GM15510 (cell line): ENCODE measurements around the gene CPED1.

Experiments used
- POLR2A ChIP-seq: IDR thresholded peaks from 3 replicates; pipeline ENCODE4 v1.6.1; 2011; ENCODE audit warnings: borderline replicate concordance; ENCODE audit not compliant: insufficient read length; ENCODE audit errors: extremely low read depth

Gene CPED1

DNA sequence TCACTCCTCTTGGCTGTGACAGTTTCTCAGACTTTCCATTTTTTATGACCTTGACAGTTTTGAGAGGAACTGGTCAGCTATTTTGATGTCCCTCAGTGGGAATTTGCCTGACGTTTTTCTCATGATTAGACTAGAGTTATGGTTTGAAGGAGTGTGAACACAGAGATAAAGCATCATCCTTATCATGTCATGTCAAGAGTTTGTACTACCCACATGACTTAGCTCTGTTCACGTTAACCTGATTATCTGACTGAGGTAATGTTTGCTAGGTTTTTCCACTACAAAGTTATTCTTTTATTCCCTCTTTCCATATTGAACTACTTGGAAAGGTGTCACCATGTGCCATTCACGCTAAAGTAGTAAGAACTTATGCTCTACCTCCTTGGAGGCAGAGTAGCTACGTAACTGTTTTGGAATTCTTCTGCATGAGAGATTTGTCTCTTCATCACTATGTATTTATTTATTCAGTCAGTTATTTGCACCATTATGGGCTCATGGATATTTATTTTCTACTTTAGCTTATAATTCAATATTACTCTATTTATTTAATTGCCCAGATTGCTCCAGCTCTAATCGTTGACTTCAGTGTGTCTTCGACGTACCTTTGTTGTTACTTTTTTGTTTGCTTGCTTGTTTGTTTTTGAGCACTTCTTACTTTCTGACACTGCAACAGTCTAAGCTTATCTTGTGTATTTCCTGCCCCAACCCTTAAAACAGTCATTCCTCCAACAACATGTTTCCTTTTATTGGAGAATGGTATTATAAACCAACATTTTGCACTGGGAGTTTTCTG lies 50.4 kb downstream of the CPED1 start:
- no peak for TF ChIP-seq POLR2A

DNA sequence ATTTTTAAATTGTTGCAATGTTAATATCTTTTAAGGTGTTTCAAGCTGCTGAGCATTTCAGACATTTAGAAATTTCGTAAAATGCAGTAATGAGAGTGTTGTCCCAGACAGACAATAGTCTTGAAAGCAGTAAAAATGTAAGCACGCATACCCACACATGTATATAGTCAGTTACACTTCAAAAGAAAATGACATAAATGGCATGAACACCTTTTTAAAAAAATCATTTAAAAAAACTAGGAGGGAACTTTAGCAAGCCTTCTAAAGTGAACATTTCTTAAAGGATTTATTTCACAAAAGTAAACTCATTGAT lies 51.0 kb downstream of the CPED1 start:
- no peak for TF ChIP-seq POLR2A

DNA sequence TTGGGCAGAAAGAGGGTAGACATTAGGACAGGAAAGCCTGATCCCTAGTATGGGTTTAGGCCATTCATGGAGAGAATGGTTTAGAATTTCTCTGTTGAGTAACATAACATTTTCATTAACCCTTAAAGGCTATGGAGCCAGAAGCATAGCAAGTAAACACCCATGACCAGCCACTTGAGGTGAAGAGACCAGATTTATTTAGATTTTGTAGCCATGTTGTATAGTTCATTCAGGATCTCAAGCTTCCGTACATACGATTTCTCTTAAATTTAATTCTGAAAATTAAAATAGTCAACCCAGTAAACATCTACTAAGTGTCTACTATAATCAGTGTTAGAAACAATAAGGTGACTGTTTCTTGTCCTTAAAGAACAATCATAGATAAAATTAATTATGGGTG lies 51.5 kb downstream of the CPED1 start:
- no peak for TF ChIP-seq POLR2A

DNA sequence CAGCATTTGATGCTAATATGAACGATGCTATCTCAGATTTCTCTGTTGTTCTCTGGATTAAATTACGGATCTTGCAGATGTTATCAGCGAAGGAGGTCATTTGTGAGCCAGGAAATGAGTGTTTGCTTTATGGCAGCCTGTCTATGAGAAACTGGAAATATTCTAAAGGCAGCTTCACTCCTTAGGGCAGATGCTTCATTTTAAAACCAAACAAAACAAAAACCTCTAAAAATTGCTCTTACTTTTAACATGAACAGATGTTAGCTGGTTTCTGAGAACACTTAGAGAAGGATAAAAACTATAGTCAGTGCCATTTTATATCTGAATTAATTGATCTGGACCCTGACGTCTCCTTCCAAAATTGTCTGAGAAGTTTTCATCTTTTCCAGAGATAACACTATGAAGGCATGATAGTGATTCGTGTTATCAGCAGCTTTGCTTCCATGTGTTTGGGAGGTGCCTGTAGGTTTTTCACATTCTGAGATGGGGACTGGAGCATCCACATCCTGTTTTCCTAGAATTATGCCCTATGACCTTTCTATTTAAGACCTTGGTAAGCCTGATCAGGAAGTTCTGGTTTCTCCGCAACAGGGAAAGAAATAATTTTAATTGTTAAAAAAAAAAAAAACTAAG lies 53.1 kb downstream of the CPED1 start:
- TF ChIP-seq POLR2A, result no peak

DNA sequence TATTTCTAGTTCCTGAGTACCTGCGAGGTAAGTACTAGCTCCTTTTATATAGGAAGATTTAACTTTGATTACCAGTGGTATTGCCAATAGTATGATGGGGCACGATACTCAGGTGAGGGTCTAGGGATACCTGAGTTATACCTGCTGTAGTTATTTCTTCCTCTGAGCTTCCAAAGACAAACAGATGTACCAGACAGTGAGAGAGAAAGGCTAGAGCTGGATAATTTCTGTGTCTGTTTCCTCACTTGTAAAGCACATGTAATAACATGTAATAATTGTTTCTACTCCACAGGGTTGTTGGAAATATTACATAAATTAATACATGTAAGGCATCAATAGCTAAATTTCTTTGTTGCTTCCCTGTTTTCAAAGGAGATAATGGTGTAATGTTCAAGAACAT lies 53.7 kb downstream of the CPED1 start:
- no peak for TF ChIP-seq POLR2A

DNA sequence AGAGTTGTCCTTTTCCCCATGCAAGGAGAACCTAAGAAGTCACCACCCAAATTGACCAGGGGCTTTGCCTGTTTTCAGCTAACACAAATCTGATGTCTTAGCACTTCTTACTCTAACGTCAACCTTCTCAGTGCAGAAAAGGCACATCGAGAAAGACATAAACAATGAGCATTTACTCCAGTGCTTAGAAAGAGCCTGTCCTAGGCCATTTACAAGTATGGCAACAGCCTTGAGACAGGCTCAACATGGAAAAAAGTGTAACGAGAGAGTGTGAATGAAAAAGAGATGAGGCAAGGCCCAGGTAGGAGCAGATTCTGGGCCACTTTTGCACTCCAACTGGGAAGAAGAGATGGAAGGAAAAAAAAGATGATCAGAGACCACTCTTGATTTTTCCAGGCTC lies 54.4 kb downstream of the CPED1 start:
- TF ChIP-seq POLR2A, result no peak

DNA sequence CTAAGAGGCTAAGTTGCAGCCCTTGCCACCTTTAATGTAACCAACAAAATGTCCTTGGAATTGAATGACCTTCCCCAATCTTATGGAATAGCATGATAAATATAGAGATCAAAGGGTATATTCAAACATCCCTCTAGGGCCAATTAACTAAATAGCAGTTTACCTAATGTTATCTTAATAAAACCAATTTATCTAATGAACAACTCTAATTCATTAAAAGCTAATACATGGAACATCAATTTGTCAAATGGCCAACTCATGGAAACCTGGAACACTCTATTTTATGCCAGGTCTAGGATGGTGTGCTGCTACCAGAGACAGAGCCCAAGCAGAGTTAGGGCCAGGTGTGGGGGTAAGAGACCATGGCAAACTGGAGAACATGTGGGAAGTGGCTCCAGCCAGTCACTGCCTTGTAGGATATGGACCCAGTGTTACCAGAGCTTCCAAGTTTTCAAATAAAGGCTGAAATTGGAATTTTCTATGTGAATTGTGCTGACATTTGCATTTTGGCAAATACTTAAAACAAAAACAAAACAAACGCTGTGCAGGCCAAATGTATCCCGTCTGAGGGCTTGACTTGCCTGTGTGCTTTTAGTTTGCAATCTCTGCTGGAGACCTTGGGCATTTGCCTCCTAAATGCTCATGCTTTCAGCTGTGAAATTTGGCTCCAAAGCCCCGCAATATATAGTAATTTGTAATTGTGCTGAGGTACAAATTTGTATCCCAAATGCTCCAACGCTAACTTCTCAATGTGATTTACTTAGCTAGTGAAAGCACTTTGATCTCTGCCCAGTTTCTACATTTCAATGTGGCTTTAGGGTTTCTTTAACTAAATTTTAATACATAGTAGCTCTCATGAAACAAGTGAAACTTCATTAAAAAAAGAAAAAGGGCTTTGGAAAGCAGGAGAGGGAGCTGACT lies 55.1 kb downstream of the CPED1 start:
- TF ChIP-seq POLR2A, result no peak

DNA sequence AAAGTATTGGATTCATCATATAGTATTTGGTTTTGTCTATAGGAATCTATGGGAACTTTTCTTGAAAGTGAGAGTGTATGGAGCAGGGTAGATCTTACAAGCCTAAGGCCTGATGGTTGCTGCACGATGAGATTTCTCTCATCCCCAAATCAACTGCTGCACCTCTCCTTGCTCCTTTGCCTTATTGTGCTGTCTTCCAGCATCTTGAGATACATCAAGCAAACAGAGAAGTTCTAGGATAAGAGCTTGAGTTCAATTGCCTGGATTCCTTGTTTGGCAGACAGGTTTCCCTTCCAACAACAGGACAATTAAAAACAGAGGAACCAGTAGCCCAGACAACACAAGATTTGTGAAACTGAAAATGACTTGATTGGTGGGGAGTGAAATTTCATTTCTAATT lies 56.6 kb downstream of the CPED1 start:
- TF ChIP-seq POLR2A, result no peak

DNA sequence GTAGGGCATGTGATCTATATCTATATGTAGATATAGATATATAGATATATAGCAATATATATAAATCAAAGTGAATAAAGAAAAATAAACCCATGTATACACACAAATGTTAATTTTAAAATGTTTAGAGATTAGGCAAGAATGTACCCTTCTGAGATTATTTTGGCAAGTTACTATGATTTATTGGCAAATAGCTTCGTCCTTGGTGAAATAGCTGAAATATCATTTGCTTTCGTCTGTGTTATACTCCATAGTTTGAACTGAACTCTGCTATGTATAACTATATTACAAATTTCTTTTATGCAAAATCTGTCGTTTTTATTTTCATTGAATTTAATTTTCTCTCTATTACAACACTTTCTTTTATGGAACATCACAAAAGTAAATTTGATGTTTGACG lies 57.5 kb downstream of the CPED1 start:
- TF ChIP-seq POLR2A, result no peak

DNA sequence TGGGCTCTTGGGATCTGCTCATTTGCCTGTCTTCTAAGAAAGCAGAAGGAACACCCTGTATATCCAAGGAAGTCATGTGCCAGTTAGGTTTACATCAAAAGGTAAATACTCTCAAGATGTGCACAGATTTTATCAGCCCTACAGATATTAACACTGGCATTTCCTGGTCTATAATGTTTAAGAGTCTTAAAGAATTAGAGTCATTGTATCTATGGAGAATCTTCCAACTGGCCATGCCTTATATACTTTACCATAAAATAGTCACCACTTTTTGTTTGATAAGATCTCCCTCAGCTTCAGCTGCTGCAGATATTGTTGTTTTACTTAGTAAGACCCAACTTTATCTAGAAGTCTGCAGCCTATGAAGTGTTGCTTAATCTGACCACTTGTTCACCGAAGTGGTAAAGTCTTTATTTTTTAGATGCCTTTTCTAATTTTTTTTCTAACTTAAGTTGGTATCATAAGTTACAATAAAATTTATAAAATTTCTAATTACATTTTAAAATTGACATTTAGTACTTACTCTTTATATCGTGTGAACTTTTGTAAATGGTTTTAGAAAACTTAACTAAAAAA lies 58.5 kb downstream of the CPED1 start:
- TF ChIP-seq POLR2A, result no peak

DNA sequence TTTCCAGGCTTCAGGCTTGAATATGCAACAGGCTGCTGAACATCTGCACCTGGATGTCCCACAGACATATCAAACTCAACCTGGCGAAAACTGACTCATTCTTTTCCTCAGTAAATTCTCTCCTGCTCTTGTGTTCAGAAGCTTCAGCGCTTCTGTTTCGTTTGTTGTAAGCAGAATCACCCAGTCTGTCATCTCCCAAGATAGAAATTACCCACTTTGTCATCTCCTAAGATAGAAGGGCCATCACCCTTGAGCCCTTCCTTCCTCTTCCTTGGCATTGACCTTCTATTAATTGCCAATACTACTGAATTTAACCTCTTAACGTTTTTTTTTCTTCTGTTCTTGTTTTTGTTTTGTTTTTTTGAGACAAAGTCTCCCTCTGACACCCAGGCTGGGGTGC lies 59.7 kb downstream of the CPED1 start:
- no peak for TF ChIP-seq POLR2A

DNA sequence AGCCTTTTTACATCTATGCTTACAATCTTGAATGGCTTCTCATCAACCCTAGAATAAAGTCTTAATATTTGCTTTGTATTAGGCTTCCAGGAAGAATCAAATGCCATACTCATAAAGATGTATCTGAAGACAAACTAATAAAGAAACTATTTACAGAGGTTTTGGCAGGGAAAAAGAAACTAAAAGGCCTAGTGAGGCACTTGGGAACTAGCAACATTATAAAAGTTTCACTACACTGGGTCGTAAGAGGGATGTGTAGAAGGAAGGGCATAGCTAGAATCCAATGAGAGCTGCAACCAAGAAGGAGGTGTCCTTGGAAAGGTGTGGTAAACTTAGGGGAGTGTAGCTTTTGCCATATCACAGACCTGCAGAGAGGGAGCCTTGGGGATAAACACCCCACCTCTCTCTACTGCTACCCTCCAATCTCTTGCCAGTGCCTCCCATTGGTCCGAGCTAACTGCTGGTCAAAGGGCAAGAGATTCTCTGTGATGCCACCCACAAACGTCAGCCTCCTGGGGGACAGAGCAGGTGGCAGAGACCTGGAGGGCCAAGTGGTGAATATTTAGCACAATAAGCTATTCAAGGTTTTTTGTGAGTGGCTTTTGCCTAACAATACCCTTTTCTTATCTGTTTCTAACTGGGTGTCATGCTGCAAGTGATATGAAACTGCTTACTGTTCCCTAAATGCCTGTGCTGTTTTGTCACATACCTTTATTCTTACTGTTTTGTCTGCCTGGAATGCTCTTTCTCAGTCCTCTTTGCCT lies 60.7 kb downstream of the CPED1 start:
- no peak for TF ChIP-seq POLR2A

DNA sequence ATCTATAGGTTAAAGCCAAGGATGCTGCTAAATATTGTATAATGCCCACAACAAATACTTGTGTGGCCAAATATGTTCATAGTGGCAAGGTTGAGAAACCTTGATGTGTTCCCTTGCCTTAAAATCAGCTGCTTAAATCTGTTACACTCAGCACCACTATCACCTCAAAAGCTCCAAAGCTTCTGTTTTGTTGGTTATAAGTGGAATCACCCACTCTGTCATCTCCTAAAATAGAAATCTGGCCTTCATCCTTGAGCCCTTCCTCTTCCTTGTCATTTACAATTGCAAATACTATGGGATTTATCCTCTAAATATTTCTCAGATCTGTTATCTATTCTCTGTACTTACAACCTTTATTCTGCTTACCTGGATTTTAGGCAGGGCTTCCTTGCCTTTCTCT lies 61.4 kb downstream of the CPED1 start:
- TF ChIP-seq POLR2A, result no peak

DNA sequence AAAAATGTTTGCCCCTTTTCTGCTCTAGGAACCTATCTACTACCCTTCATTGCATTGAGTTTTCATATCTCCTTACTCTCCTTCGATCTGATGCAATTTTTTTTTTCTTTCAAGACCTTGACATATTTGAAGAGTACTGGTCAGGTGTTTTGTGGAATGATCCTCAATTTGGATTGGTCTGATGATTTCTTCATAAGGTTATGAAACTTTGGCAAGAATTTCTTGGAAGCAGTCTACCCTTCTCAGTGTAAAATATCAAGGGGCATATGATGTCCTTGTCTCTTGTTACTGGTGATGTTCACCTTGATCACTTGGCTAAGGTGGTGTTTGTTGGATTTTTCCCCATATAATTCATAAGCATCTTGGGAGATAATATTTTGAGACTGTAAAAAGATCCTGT lies 64.7 kb downstream of the CPED1 start:
- TF ChIP-seq POLR2A, result no peak
